B cell (primary cell): ENCODE data around the gene RNF215.

Source experiments
- CTCF ChIP-seq: fragments of 200-600 bp; IDR thresholded peaks from one replicate; pipeline ENCODE4 v1.8.0; 2022; ENCODE audit warnings: antibody characterized with exemption, mild to moderate bottlenecking
- EZH2 ChIP-seq: IDR thresholded peaks from 2 replicates; pipeline ENCODE4 v1.6.1; 2012; ENCODE audit warnings: borderline replicate concordance, low read depth, mild to moderate bottlenecking, moderate library complexity, low read length; ENCODE audit not compliant: insufficient read depth, poor library complexity, severe bottlenecking

DNA sequence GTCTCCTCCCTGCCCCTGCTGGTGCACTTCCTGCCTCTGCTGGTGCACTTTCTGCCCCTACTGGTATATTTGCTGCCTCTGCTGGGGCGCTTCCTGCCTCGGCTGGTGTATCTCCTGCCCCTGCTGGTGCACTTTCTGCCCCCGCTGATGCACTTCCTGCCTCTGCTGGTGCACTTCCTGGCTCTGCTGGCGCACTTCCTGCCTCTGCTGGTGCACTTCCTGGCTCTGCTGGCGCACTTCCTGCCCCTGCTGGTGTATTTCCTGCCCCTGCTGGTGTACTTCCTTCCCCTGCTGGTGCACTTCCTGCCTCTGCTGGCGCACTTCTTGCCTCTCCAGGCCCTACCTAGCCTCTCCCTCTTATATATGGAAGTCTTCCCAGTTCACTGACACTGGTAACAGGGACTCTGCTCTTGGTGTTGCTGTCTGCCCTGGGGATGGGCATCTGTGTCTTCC, 48.5 kb upstream of the RNF215 start:
- TF ChIP-seq EZH2 (no peak), CTCF (no peak)
